ENCODE data around the gene COL19A1. TPM values are rescaled to one million over a fixed set of nuclear protein-coding genes. Genes with fewer than 3 reads are reported as not detected.

The COL19A1 gene
- total and polyA plus RNA-seq, 2 experiments from 2014 or later = not detected

DNA sequence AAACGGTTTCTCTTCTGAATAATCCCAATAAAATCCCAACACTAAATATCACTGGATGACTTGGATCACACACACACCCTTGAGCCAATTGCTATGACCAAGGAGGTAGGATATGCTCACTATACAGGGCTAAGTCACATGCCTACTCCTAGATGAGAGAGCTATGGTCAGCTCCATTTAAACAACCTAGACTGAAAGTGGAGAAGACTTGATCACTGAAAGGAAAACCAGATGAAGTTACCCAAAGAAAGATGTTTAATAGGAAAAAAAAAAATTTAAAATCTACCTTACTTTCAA, 18.9 kb upstream of the COL19A1 start:
- Histone ChIP-seq H3K4me2 (no peak overlapping the region), H3K4me3 (no peak overlapping the region), H3K79me2 (replicated peaks; ENCODE audit: insufficient read depth) (no peaks in the 10 kb centered on the region), H3K27ac (ENCODE audit: low read depth) (no peak overlapping the region), H2AFZ (peak overlapping the region; percentile 15; the same call in 1 of the 2 replicates), H3K27me3 (ENCODE audit: insufficient read depth) (no peaks in the 10 kb centered on the region), H3K4me1 (ENCODE audit: insufficient read depth) (no peaks in the 10 kb centered on the region), H3K9me2 (ENCODE audit: insufficient read depth) (no peaks in the 10 kb centered on the region), H4K20me1 (replicated peaks; ENCODE audit: insufficient read depth) (no peaks in the 10 kb centered on the region), H3K36me3 (ENCODE audit: insufficient read depth) (no peaks in the 10 kb centered on the region), H3F3A (replicated peaks; ENCODE audit: low read depth) (no peaks in the 10 kb centered on the region)
- Mint-ChIP-seq H3K4me3 (no peak overlapping the region), H3K27me3 (ENCODE audit: insufficient read depth, low read depth, poor library complexity) (no peaks in the 10 kb centered on the region), H3K9me3 (no peaks in the 10 kb centered on the region), H3K27ac (no peak overlapping the region), H3K4me1 (no peaks in the 10 kb centered on the region), H3K36me3 (ENCODE audit: low read depth) (no peaks in the 10 kb centered on the region)
- ATAC-seq (no peak), DNase-seq (ENCODE audit: low spot score) (no peak)
- TF ChIP-seq, protein P1, sequence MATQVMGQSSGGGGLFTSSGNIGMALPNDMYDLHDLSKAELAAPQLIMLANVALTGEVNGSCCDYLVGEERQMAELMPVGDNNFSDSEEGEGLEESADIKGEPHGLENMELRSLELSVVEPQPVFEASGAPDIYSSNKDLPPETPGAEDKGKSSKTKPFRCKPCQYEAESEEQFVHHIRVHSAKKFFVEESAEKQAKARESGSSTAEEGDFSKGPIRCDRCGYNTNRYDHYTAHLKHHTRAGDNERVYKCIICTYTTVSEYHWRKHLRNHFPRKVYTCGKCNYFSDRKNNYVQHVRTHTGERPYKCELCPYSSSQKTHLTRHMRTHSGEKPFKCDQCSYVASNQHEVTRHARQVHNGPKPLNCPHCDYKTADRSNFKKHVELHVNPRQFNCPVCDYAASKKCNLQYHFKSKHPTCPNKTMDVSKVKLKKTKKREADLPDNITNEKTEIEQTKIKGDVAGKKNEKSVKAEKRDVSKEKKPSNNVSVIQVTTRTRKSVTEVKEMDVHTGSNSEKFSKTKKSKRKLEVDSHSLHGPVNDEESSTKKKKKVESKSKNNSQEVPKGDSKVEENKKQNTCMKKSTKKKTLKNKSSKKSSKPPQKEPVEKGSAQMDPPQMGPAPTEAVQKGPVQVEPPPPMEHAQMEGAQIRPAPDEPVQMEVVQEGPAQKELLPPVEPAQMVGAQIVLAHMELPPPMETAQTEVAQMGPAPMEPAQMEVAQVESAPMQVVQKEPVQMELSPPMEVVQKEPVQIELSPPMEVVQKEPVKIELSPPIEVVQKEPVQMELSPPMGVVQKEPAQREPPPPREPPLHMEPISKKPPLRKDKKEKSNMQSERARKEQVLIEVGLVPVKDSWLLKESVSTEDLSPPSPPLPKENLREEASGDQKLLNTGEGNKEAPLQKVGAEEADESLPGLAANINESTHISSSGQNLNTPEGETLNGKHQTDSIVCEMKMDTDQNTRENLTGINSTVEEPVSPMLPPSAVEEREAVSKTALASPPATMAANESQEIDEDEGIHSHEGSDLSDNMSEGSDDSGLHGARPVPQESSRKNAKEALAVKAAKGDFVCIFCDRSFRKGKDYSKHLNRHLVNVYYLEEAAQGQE (IDR thresholded peaks at IDR 0.05; ENCODE audit: unreplicated experiment) = no peak
- TF ChIP-seq NANOG (IDR thresholded peaks at IDR 0.05; ENCODE audit: borderline replicate concordance) (no peak), STAT1 (IDR thresholded peaks at IDR 0.05; ENCODE audit: unreplicated experiment) (no peak)
- TF ChIP-seq, protein P2, sequence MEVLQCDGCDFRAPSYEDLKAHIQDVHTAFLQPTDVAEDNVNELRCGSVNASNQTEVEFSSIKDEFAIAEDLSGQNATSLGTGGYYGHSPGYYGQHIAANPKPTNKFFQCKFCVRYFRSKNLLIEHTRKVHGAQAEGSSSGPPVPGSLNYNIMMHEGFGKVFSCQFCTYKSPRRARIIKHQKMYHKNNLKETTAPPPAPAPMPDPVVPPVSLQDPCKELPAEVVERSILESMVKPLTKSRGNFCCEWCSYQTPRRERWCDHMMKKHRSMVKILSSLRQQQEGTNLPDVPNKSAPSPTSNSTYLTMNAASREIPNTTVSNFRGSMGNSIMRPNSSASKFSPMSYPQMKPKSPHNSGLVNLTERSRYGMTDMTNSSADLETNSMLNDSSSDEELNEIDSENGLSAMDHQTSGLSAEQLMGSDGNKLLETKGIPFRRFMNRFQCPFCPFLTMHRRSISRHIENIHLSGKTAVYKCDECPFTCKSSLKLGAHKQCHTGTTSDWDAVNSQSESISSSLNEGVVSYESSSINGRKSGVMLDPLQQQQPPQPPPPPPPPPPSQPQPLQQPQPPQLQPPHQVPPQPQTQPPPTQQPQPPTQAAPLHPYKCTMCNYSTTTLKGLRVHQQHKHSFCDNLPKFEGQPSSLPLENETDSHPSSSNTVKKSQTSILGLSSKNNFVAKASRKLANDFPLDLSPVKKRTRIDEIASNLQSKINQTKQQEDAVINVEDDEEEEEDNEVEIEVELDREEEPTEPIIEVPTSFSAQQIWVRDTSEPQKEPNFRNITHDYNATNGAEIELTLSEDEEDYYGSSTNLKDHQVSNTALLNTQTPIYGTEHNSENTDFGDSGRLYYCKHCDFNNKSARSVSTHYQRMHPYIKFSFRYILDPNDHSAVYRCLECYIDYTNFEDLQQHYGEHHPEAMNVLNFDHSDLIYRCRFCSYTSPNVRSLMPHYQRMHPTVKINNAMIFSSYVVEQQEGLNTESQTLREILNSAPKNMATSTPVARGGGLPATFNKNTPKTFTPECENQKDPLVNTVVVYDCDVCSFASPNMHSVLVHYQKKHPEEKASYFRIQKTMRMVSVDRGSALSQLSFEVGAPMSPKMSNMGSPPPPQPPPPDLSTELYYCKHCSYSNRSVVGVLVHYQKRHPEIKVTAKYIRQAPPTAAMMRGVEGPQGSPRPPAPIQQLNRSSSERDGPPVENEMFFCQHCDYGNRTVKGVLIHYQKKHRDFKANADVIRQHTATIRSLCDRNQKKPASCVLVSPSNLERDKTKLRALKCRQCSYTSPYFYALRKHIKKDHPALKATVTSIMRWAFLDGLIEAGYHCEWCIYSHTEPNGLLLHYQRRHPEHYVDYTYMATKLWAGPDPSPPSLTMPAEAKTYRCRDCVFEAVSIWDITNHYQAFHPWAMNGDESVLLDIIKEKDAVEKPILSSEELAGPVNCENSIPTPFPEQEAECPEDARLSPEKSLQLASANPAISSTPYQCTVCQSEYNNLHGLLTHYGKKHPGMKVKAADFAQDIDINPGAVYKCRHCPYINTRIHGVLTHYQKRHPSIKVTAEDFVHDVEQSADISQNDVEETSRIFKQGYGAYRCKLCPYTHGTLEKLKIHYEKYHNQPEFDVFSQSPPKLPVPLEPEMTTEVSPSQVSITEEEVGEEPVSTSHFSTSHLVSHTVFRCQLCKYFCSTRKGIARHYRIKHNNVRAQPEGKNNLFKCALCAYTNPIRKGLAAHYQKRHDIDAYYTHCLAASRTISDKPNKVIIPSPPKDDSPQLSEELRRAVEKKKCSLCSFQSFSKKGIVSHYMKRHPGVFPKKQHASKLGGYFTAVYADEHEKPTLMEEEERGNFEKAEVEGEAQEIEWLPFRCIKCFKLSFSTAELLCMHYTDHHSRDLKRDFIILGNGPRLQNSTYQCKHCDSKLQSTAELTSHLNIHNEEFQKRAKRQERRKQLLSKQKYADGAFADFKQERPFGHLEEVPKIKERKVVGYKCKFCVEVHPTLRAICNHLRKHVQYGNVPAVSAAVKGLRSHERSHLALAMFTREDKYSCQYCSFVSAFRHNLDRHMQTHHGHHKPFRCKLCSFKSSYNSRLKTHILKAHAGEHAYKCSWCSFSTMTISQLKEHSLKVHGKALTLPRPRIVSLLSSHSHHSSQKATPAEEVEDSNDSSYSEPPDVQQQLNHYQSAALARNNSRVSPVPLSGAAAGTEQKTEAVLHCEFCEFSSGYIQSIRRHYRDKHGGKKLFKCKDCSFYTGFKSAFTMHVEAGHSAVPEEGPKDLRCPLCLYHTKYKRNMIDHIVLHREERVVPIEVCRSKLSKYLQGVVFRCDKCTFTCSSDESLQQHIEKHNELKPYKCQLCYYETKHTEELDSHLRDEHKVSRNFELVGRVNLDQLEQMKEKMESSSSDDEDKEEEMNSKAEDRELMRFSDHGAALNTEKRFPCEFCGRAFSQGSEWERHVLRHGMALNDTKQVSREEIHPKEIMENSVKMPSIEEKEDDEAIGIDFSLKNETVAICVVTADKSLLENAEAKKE (CRISPR knock-in tag; IDR thresholded peaks at IDR 0.05) = no peak

All from GM23338 (cell line).